Small intestine (tissue), 7 donors: ENCODE results near the gene EGFR. TPM values are rescaled to one million over a fixed set of nuclear protein-coding genes. Genes with fewer than 3 reads are reported as not detected.

Experiments used
- DNase-seq, 2 donors: peaks; one replicate each; pipeline versions ENCODE4 v3.0.0 to v3.0.0-alpha.2; 2013
- FAIRE-seq: peaks from 2 replicates; lab custom pipeline; 2012; peaks lifted over from hg19 to GRCh38; lab: Jason Lieb, UNC
- H3K27ac ChIP-seq, 3 donors: one replicate each; pipeline ENCODE4 v1.5.1; 2013; ENCODE audit warnings: low read length in 2 of 3, mild to moderate bottlenecking in 2 of 3, control low read depth in 1 of 3, inconsistent platforms in 1 of 3, low read depth in 1 of 3, moderate library complexity in 1 of 3
- H3K27me3 ChIP-seq, 3 donors: one replicate each; pipeline ENCODE4 v1.6.1; 2013; ENCODE audit warnings: low read length in 3 of 3, inconsistent platforms in 1 of 3; ENCODE audit not compliant: control insufficient read depth in 3 of 3, insufficient read depth in 3 of 3
- H3K36me3 ChIP-seq, 3 donors: one replicate each; pipeline ENCODE4 v1.6.1; 2013; ENCODE audit warnings: low read length in 3 of 3, inconsistent platforms in 1 of 3, low read depth in 1 of 3, mild to moderate bottlenecking in 1 of 3, moderate library complexity in 1 of 3; ENCODE audit not compliant: control insufficient read depth in 3 of 3, insufficient read depth in 2 of 3
- H3K4me1 ChIP-seq, 3 donors: one replicate each; pipeline ENCODE4 v1.6.1; 2013; ENCODE audit warnings: low read length in 2 of 3, inconsistent platforms in 1 of 3, low read depth in 1 of 3, mild to moderate bottlenecking in 1 of 3, moderate library complexity in 1 of 3; ENCODE audit not compliant: control insufficient read depth in 3 of 3, insufficient read depth in 2 of 3
- H3K4me3 ChIP-seq, 3 donors: one replicate each; pipeline ENCODE4 v1.5.1; 2013; ENCODE audit warnings: low read length in 3 of 3, control low read depth in 1 of 3, inconsistent platforms in 1 of 3, low read depth in 1 of 3, mild to moderate bottlenecking in 1 of 3, moderate library complexity in 1 of 3
- H3K9me3 ChIP-seq, 2 donors: one replicate each; pipeline ENCODE4 v1.6.1; 2013; ENCODE audit warnings: low read depth in 1 of 2, low read length in 1 of 2; ENCODE audit not compliant: control insufficient read depth in 2 of 2, insufficient read depth in 1 of 2
- WGBS, 3 donors: extraction: QIAGEN DNeasy Blood & Tissue Kit; methylation state at CpG; one replicate each; pipeline ENCODE4 v1.1.7; 2013; 5-methylcytosine and 5-hydroxymethylcytosine counted together
- polyA plus RNA-seq, 4 donors: library from polyadenylated mRNA; stranded (reverse) in 3 of 4; unstranded in 1 of 4; fragments of 200-250 nt in 3 of 4; fragments of 120-200 nt in 1 of 4; gene quantifications; one replicate each; pipeline versions ENCODE4 v1.2.1 to v1.2.3, GENCODE V29; 2013
- donor health status: healthy with polysubstance abuse.
- donor health status: control.
- donor health status: control.
- donor health status: Bipolar disorder and iron deficiency.
- donor health status: healthy.

The EGFR gene
- polyA plus RNA-seq, 4 donors: 2.2 to 30.5 (median 6.0) TPM

- 58 to 63% (median 58%) methylated on average over 17 of the region's 17 CpGs for WGBS, 3 donors
- peak overlapping the region in 2 of 3 donors; percentile 72 for H3K27ac ChIP-seq
- no peak overlapping the region for H3K4me3 ChIP-seq
- peaks cover 0 to 14% (median 0%) of the 10 kb centered on the region in 3 donors for H3K36me3 ChIP-seq
- no peaks in the 10 kb centered on the region for H3K9me3 ChIP-seq
- H3K27me3 ChIP-seq: no peaks in the 10 kb centered on the region
- DNase-seq (peak in 1 of 2 donors; percentile 66), FAIRE-seq (no peak)
- peaks cover 4 to 55% (median 19%) of the 10 kb centered on the region in 3 donors for H3K4me1 ChIP-seq
These were observed 112.5 kb downstream of the EGFR start for GRCh38 chr7:55131142-55131929.

DNA sequence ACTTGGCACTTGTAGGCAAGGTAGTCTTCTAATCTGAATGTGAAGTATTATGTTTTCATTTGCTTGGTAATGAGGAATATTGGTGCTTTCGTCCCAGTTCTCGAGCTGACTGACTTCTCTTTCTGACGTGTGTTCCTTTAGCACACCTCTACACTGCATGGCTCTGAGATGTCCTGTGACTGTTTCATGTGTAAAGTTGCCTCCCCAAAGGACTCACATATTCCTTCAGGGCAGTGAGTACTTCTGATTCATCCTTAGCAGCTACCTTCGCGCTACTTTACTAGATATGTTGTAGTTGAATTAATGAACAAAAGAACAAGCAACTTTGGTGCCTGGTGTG lies 113.7 kb downstream of the EGFR start:
- no peaks in the 10 kb centered on the region for H3K27me3 ChIP-seq
- 81 to 90% (median 84%) methylated on average over 5 of the region's 5 CpGs for WGBS, 3 donors
- H3K4me3 ChIP-seq: no peak overlapping the region
- H3K4me1 ChIP-seq: peaks cover 4 to 49% (median 13%) of the 10 kb centered on the region in 3 donors
- FAIRE-seq (no peak), DNase-seq (no peak)
- H3K36me3 ChIP-seq: peaks cover 0 to 13% (median 0%) of the 10 kb centered on the region in 3 donors
- no peaks in the 10 kb centered on the region for H3K9me3 ChIP-seq
- H3K27ac ChIP-seq: peak overlapping the region; percentile 30 to 78 (median 75)

DNA sequence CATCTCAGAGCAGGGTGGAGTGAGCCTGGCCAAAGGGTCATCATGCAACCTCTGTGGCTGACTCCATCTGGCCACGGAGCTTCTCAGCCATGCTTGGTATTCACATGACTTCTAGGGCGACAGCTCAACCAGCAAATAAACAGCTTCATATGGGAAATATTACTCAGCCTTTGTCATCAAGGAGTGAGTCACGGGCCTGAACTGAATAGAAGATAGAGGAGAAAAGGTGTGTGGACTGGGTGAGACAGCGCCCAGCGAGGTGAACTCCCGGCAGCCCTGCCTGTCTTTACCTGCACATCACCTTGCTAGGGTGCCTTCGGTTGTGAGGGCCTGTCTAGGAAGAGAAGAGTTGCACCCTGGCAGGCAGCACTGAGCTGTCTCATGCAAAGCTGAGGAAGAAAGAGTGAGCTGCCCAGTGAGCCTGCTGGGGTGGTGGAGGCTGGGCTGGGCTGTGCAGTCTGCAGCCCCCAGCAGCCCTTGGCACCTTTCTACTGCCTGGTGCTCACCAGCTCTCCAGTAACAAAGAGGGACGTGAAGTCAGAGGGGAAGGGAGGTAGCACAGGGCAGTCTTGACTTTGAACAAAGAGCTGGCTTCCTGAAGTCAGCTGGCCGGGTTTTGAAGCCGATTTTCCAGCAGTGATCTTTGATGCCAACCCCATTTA lies 114.2 kb downstream of the EGFR start:
- Histone ChIP-seq H3K27ac (peak overlapping the region; percentile 75 to 79 (median 78)), H3K4me3 (no peak overlapping the region), H3K4me1 (peaks cover 4 to 46% (median 9%) of the 10 kb centered on the region in 3 donors), H3K36me3 (peaks cover 0 to 13% (median 0%) of the 10 kb centered on the region in 3 donors), H3K9me3 (no peaks in the 10 kb centered on the region), H3K27me3 (no peaks in the 10 kb centered on the region)
- peak; percentile 72 to 90 for DNase-seq
- 32 to 57% (median 38%) methylated on average over 10 of the region's 10 CpGs for WGBS, 3 donors
- FAIRE-seq: no peak

DNA sequence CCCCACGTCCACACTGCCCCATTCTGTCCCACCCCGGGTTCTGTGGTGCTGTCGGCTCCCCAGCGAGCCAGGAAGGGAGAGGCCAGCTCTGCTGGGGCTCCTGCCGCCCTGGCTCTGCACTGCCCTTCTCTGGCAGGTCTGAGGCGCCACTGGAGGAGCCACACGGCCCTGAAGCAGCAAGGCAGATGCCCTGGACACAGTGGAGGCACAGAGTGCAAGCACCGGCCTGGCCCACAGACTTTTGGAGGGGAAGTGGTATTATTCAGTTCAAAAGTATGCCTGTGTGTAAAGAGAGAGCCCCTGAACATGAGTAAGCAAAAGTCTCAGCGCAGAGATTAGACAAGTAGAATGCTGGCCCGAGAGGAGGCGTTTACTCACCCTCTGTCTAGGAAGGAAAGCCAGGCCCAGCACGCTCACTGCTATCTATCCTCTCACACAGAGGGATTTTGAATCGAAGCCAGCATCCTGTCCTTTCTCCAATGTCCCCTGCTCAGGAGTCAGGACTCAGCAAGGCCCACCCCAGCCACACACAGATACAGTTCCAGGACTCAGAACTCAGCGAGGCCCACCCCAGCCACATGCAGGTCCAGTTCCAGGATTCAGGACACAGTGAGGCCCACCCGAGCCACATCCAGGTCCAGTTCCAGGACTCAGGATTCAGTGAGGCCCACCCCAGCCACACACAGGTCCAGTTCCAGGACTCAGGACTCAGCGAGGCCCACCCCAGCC lies 115.0 kb downstream of the EGFR start:
- Histone ChIP-seq H3K36me3 (peaks cover 0 to 13% (median 0%) of the 10 kb centered on the region in 3 donors), H3K9me3 (peaks cover 0 to 3% of the 10 kb centered on the region in 2 donors), H3K4me1 (peaks cover 4 to 46% (median 8%) of the 10 kb centered on the region in 3 donors), H3K27ac (peak overlapping the region; percentile 75 to 79 (median 78)), H3K27me3 (no peaks in the 10 kb centered on the region), H3K4me3 (no peak overlapping the region)
- 69 to 78% (median 76%) methylated on average over 16 of the region's 16 CpGs for WGBS, 3 donors
- no peak for FAIRE-seq
- no peak for DNase-seq

- H3K9me3 ChIP-seq: peaks cover 0 to 3% of the 10 kb centered on the region in 2 donors
- peaks cover 0 to 13% (median 0%) of the 10 kb centered on the region in 3 donors for H3K36me3 ChIP-seq
- peak overlapping the region in 1 of 3 donors; percentile 78 for H3K27ac ChIP-seq
- no peak overlapping the region for H3K4me3 ChIP-seq
- H3K27me3 ChIP-seq: no peaks in the 10 kb centered on the region
- FAIRE-seq: no peak
- DNase-seq: no peak
- whole genome bisulfite sequencing, 3 donors: 65 to 83% (median 77%) methylated on average over 4 of the region's 4 CpGs
- H3K4me1 ChIP-seq: peaks cover 4 to 41% (median 4%) of the 10 kb centered on the region in 3 donors
These were observed 115.5 kb downstream of the EGFR start for GRCh38 chr7:55134359-55134725.

DNA sequence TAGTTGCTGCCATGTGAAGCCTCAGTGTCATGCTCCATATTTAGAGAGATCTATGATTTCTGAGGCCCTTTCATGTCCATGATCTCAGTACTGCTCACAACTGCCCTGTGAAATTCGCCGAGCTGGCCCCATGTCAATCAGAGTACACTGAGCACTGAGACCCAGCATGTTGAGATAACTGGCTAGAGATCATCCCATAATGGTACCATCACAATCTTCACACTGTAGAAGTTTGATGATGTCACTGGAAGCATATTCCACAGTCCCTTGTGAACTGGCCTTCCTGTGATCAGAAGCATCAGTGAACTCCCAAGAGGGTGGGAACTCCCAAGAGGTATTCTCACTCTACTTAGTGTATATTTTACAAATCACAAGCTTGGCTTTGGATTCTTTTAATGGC lies 116.0 kb downstream of the EGFR start:
- 73 to 98% (median 98%) methylated on average over 2 of the region's 2 CpGs for WGBS, 3 donors
- FAIRE-seq: no peak
- peaks cover 0 to 37% (median 4%) of the 10 kb centered on the region in 3 donors for H3K4me1 ChIP-seq
- peaks cover 0 to 13% (median 0%) of the 10 kb centered on the region in 3 donors for H3K36me3 ChIP-seq
- H3K27me3 ChIP-seq: no peaks in the 10 kb centered on the region
- H3K4me3 ChIP-seq: no peak overlapping the region
- H3K27ac ChIP-seq: no peak overlapping the region
- H3K9me3 ChIP-seq: peaks cover 0 to 3% of the 10 kb centered on the region in 2 donors
- no peak for DNase-seq

- Histone ChIP-seq H3K4me1 (peaks cover under 1 to 30% (median 4%) of the 10 kb centered on the region in 3 donors), H3K36me3 (peaks cover 0 to 13% (median 0%) of the 10 kb centered on the region in 3 donors), H3K9me3 (peaks cover 0 to 3% of the 10 kb centered on the region in 2 donors), H3K4me3 (no peak overlapping the region), H3K27ac (no peak overlapping the region), H3K27me3 (no peaks in the 10 kb centered on the region)
- peak; percentile 85 for FAIRE-seq
- DNase-seq: no peak
These were observed 116.6 kb downstream of the EGFR start for GRCh38 chr7:55135462-55135861.

- H3K4me1 ChIP-seq: peaks cover 0 to 6% (median under 1%) of the 10 kb centered on the region in 3 donors
- no peak overlapping the region for H3K4me3 ChIP-seq
- no peak overlapping the region for H3K27ac ChIP-seq
- no peak for FAIRE-seq
- H3K27me3 ChIP-seq: no peaks in the 10 kb centered on the region
- DNase-seq: no peak
- 66 to 88% (median 85%) methylated on average over 2 of the region's 2 CpGs for WGBS, 3 donors
- H3K36me3 ChIP-seq: peaks cover 0 to 11% (median 0%) of the 10 kb centered on the region in 3 donors
- peaks cover 0 to 3% of the 10 kb centered on the region in 2 donors for H3K9me3 ChIP-seq
These were observed 119.8 kb downstream of the EGFR start for GRCh38 chr7:55138663-55139062.
